Stimulated activated CD4-positive, alpha-beta T cell treated with anti-CD3 and anti-CD28 coated beads, TNF-alpha, amount 100 ng/mL, for 24 hours (primary cell): ENCODE data around the gene LRRC1.

Source experiments
- DNase-seq, 3 experiments: peaks; one replicate each; pipeline ENCODE4 v3.0.0-alpha.2; 2020; ENCODE audit warnings: low read depth in 3 of 3

The LRRC1 gene

GRCh38 chr6:53815381-53816119 is 20.7 kb downstream of the LRRC1 start:
- no peak for DNase-seq

- no peak for DNase-seq
Measured at GRCh38 chr6:53818858-53819609, 24.2 kb downstream of the LRRC1 start.

GRCh38 chr6:53822401-53823125 is 27.8 kb downstream of the LRRC1 start:
- DNase-seq, result no peak

GRCh38 chr6:53824714-53825113 is 29.9 kb downstream of the LRRC1 start:
- no peak for DNase-seq

GRCh38 chr6:53825532-53826321 is 30.9 kb downstream of the LRRC1 start:
- DNase-seq, result no peak

- no peak for DNase-seq
Measured at GRCh38 chr6:53827531-53827930, 32.7 kb downstream of the LRRC1 start.

- DNase-seq, result no peak
Measured at GRCh38 chr6:53828215-53828614, 33.4 kb downstream of the LRRC1 start.

- no peak for DNase-seq
Measured at GRCh38 chr6:53828966-53829697, 34.3 kb downstream of the LRRC1 start.

- no peak for DNase-seq
Measured at GRCh38 chr6:53829698-53830221, 35.0 kb downstream of the LRRC1 start.

- DNase-seq, result no peak
Measured at GRCh38 chr6:53830366-53830765, 35.6 kb downstream of the LRRC1 start.

GRCh38 chr6:53831081-53831869 is 36.5 kb downstream of the LRRC1 start:
- DNase-seq, result no peak

GRCh38 chr6:53831936-53832660 is 37.3 kb downstream of the LRRC1 start:
- no peak for DNase-seq

GRCh38 chr6:53833155-53833554 is 38.4 kb downstream of the LRRC1 start:
- DNase-seq, result no peak

- DNase-seq, result no peak
Measured at GRCh38 chr6:53834132-53834531, 39.3 kb downstream of the LRRC1 start.

GRCh38 chr6:53837865-53838769 is 43.3 kb downstream of the LRRC1 start:
- no peak for DNase-seq

- DNase-seq, result no peak
Measured at GRCh38 chr6:53840027-53840426, 45.2 kb downstream of the LRRC1 start.

- DNase-seq, result no peak
Measured at GRCh38 chr6:53845280-53846195, 50.7 kb downstream of the LRRC1 start.
